H9 (cell line): ENCODE measurements around the gene ZWILCH. TPM values are rescaled to one million over a fixed set of nuclear protein-coding genes. Genes with fewer than 3 reads are reported as not detected.

ENCODE experiments used
- DNase-seq: peaks from one replicate; pipeline ENCODE4 v3.0.0-alpha.2; 2017
- H2AFZ ChIP-seq: one replicate; pipeline ENCODE4 v1.6.1; 2013; ENCODE audit warnings: mild to moderate bottlenecking, low read length, control low read depth, moderate library complexity
- H2AK5ac ChIP-seq: 2 replicates; pipeline ENCODE4 v1.6.1; 2013; ENCODE audit warnings: low read length, control low read depth, mixed read lengths; ENCODE audit not compliant: insufficient read length
- H2BK120ac ChIP-seq: one replicate; pipeline ENCODE4 v1.6.1; 2013; ENCODE audit warnings: low read depth, mild to moderate bottlenecking, low read length, control low read depth, inconsistent platforms; ENCODE audit not compliant: poor library complexity, severe bottlenecking
- H2BK12ac ChIP-seq: 2 replicates; pipeline ENCODE4 v1.6.1; 2013; ENCODE audit warnings: low read length, control low read depth, mixed read lengths, low read depth; ENCODE audit not compliant: insufficient read length
- H2BK15ac ChIP-seq: 2 replicates; pipeline ENCODE4 v1.6.1; 2013; ENCODE audit warnings: low read depth, low read length, control low read depth
- H2BK20ac ChIP-seq: one replicate; pipeline ENCODE4 v1.6.1; 2013; ENCODE audit warnings: low read depth, mild to moderate bottlenecking, low read length, control low read depth, inconsistent platforms; ENCODE audit not compliant: poor library complexity, severe bottlenecking
- H2BK5ac ChIP-seq: 2 replicates; pipeline ENCODE4 v1.6.1; 2013; ENCODE audit warnings: low read length, control low read depth, mixed read lengths; ENCODE audit not compliant: insufficient read length
- H3K14ac ChIP-seq: 2 replicates; pipeline ENCODE4 v1.6.1; 2013; ENCODE audit warnings: low read length, control low read depth; ENCODE audit not compliant: insufficient read depth
- H3K18ac ChIP-seq: 2 replicates; pipeline ENCODE4 v1.6.1; 2013; ENCODE audit warnings: low read depth, mild to moderate bottlenecking, mixed read lengths, low read length, control low read depth; ENCODE audit not compliant: insufficient read length
- H3K23ac ChIP-seq: 2 replicates; pipeline ENCODE4 v1.6.1; 2013; ENCODE audit warnings: low read length, control low read depth, mixed read lengths, low read depth; ENCODE audit not compliant: insufficient read length
- H3K23me2 ChIP-seq: 2 replicates; pipeline ENCODE4 v1.6.1; 2013; ENCODE audit warnings: low read depth, mild to moderate bottlenecking, mixed read lengths, low read length, control low read depth; ENCODE audit not compliant: insufficient read length, poor library complexity, severe bottlenecking
- H3K27ac ChIP-seq: 2 replicates; pipeline ENCODE4 v1.5.1; 2013; ENCODE audit warnings: low read length, control low read depth, mixed read lengths, low read depth; ENCODE audit not compliant: insufficient read length
- H3K27me3 ChIP-seq: 2 replicates; pipeline ENCODE4 v1.6.1; 2013; ENCODE audit warnings: low read length, control low read depth, inconsistent platforms; ENCODE audit not compliant: insufficient read depth
- H3K4ac ChIP-seq: 2 replicates; pipeline ENCODE4 v1.6.1; 2013; ENCODE audit warnings: low read depth, mild to moderate bottlenecking, control low read depth, inconsistent platforms, low read length, moderate library complexity
- H3K4me1 ChIP-seq: 2 replicates; pipeline ENCODE4 v1.6.1; 2013; ENCODE audit warnings: low read length, control low read depth, inconsistent platforms; ENCODE audit not compliant: insufficient read depth
- H3K4me2 ChIP-seq: 2 replicates; pipeline ENCODE4 v1.6.1; 2013; ENCODE audit warnings: low read length, control low read depth, mixed read lengths; ENCODE audit not compliant: insufficient read length, insufficient read depth
- H3K56ac ChIP-seq: 2 replicates; pipeline ENCODE4 v1.6.1; 2013; ENCODE audit warnings: low read depth, mild to moderate bottlenecking, mixed read lengths, low read length, control low read depth; ENCODE audit not compliant: insufficient read length
- H3K79me1 ChIP-seq: 2 replicates; pipeline ENCODE4 v1.6.1; 2013; ENCODE audit warnings: low read depth, mild to moderate bottlenecking, moderate library complexity, low read length, control low read depth, inconsistent platforms; ENCODE audit not compliant: insufficient read depth, poor library complexity, severe bottlenecking
- H3K79me2 ChIP-seq: 2 replicates; pipeline ENCODE4 v1.6.1; 2013; ENCODE audit warnings: low read length, control low read depth, inconsistent platforms; ENCODE audit not compliant: insufficient read depth
- H3K9ac ChIP-seq: 2 replicates; pipeline ENCODE4 v1.6.1; 2013; ENCODE audit warnings: low read length, control low read depth, mixed read lengths; ENCODE audit not compliant: insufficient read length; ENCODE audit errors: extremely low read depth
- H3K9me3 ChIP-seq: one replicate; pipeline ENCODE4 v1.6.1; 2013; ENCODE audit warnings: low read depth, low read length, inconsistent platforms; ENCODE audit not compliant: control insufficient read depth
- H3T11ph ChIP-seq: one replicate; pipeline ENCODE4 v1.6.1; 2013; ENCODE audit warnings: mild to moderate bottlenecking, low read length, control low read depth, inconsistent platforms
- H4K20me1 ChIP-seq: one replicate; pipeline ENCODE4 v1.6.1; 2013; ENCODE audit not compliant: control insufficient read depth, insufficient read length, insufficient read depth
- H4K5ac ChIP-seq: 2 replicates; pipeline ENCODE4 v1.6.1; 2013; ENCODE audit warnings: low read depth, mild to moderate bottlenecking, mixed read lengths, low read length, control low read depth; ENCODE audit not compliant: insufficient read length
- H4K8ac ChIP-seq: replicated peaks from 2 replicates; pipeline ENCODE4 v1.6.1; 2013; ENCODE audit warnings: low read length, control low read depth, mixed read lengths, low read depth; ENCODE audit not compliant: insufficient read length
- H4K91ac ChIP-seq: 2 replicates; pipeline ENCODE4 v1.6.1; 2013; ENCODE audit warnings: low read depth, mild to moderate bottlenecking, moderate library complexity, mixed read lengths, low read length, control low read depth; ENCODE audit not compliant: insufficient read length
- H3K27ac Mint-ChIP-seq, 3 experiments: 2 replicates in 2 of 3; 3 replicates in 1 of 3; pipeline ENCODE4 v1.8.0; 2020 to 2021; ENCODE audit warnings: mixed read lengths in 3 of 3, mild to moderate bottlenecking in 1 of 3, moderate library complexity in 1 of 3
- H3K27me3 Mint-ChIP-seq: 2 replicates; pipeline ENCODE4 v1.8.0; 2021; ENCODE audit warnings: low read depth, mild to moderate bottlenecking, moderate library complexity, mixed read lengths
- H3K36me3 Mint-ChIP-seq, 3 experiments: 2 replicates in 2 of 3; 3 replicates in 1 of 3; pipeline ENCODE4 v1.8.0; 2020 to 2021; ENCODE audit warnings: low read depth in 3 of 3, mixed read lengths in 3 of 3; ENCODE audit not compliant: insufficient read depth in 1 of 3
- H3K4me1 Mint-ChIP-seq, 2 experiments: 2 replicates each; pipeline ENCODE4 v1.8.0; 2020; ENCODE audit warnings: mixed read lengths in 2 of 2
- H3K4me3 Mint-ChIP-seq, 2 experiments: 2 replicates in 1 of 2; 3 replicates in 1 of 2; pipeline ENCODE4 v1.8.0; 2020 to 2021; ENCODE audit warnings: mild to moderate bottlenecking in 2 of 2, mixed read lengths in 2 of 2, moderate library complexity in 1 of 2
- H3K9me3 Mint-ChIP-seq, 2 experiments: 2 replicates in 1 of 2; 3 replicates in 1 of 2; pipeline ENCODE4 v1.8.0; 2020; ENCODE audit warnings: mild to moderate bottlenecking in 2 of 2, mixed read lengths in 2 of 2, moderate library complexity in 1 of 2
- WGBS: extraction: QIAGEN DNeasy Blood & Tissue Kit; methylation state at CpG from one replicate; pipeline ENCODE4 v1.1.7; 2013; ENCODE audit warnings: missing lambda C conversion rate, low lambda C conversion rate, mixed read lengths; ENCODE audit not compliant: insufficient read length; ENCODE audit errors: extremely low coverage; 5-methylcytosine and 5-hydroxymethylcytosine counted together
- total RNA-seq: library from RNA; stranded (reverse); gene quantifications from 2 replicates; pipeline ENCODE4 v1.2.1, GENCODE V29; 2021
- TF ChIP-seq, protein P1 (sequence below): fragments of 200-600 bp; sonication (generic); conservative IDR thresholded peaks from 3 replicates; pipeline ENCODE4 v1.8.0; 2021; ENCODE audit warnings: antibody characterized with exemption, mild to moderate bottlenecking

The ZWILCH gene
- total RNA-seq, 1 experiment from 2014 or later = 47.2 TPM

DNA sequence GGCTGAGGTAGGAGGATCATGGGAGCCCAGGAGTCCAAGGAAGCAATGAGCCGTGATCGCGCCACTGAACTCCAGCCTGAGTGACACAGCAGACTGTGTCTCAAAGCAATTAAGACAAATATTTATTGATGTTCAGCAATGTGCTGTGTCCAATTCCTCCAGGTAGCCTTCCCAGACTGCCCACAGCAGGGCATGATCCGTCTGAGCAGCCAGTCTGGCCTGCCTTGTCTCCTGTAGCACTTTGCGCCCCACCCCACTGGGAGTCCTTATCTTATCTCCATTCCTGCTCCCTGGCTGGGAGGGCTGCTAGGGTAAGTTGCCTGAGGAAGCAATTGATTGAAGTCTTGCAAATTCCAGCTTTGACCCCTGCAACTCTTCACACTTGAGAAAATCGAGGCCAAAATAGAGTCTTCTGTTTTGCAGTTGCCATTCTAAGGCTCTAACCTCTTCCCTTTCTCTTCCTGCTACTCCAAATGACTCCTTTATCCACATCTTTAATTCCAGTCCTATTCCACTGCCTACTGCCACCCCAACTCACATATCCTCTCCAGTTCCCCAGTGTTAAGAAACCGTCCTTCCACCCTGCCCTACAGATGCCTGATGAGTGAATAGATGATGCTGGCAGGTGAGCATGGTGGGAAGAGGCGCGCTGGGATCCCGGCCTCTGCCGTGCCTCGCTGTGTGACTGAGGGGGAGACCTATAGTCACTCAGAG is 87.5 kb downstream of the ZWILCH start:
- H2AK5ac ChIP-seq = no peak overlapping the region
- Mint-ChIP-seq H3K4me1 (peaks cover 13 to 15% of the 10 kb centered on the region in 2 experiments), H3K27me3 (no peaks in the 10 kb centered on the region; the same call in 1 of the 2 replicates), H3K4me3 (no peak overlapping the region), H3K36me3 (no peaks in the 10 kb centered on the region), H3K9me3 (no peaks in the 10 kb centered on the region), H3K27ac (no peak overlapping the region; a peak in 1 of 7 replicates)
- no peaks in the 10 kb centered on the region for H3K4me1 ChIP-seq
- no peak overlapping the region for H2BK12ac ChIP-seq
- H3K27me3 ChIP-seq = no peaks in the 10 kb centered on the region
- no peaks in the 10 kb centered on the region for H3K23me2 ChIP-seq
- H4K91ac ChIP-seq = no peak overlapping the region
- no peak overlapping the region for H3K4ac ChIP-seq
- H3K79me2 ChIP-seq = no peaks in the 10 kb centered on the region
- H3K4me2 ChIP-seq = no peak overlapping the region
- H3K27ac ChIP-seq = no peak overlapping the region
- DNase-seq = no peak
- no peaks in the 10 kb centered on the region for H3K79me1 ChIP-seq
- TF ChIP-seq, protein P1, sequence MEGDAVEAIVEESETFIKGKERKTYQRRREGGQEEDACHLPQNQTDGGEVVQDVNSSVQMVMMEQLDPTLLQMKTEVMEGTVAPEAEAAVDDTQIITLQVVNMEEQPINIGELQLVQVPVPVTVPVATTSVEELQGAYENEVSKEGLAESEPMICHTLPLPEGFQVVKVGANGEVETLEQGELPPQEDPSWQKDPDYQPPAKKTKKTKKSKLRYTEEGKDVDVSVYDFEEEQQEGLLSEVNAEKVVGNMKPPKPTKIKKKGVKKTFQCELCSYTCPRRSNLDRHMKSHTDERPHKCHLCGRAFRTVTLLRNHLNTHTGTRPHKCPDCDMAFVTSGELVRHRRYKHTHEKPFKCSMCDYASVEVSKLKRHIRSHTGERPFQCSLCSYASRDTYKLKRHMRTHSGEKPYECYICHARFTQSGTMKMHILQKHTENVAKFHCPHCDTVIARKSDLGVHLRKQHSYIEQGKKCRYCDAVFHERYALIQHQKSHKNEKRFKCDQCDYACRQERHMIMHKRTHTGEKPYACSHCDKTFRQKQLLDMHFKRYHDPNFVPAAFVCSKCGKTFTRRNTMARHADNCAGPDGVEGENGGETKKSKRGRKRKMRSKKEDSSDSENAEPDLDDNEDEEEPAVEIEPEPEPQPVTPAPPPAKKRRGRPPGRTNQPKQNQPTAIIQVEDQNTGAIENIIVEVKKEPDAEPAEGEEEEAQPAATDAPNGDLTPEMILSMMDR = no peak
- H3K56ac ChIP-seq = no peak overlapping the region
- no peak overlapping the region for H2BK5ac ChIP-seq
- H4K5ac ChIP-seq = no peak overlapping the region
- H2BK20ac ChIP-seq = no peak overlapping the region
- H3K18ac ChIP-seq = no peak overlapping the region
- no peak overlapping the region for H2AFZ ChIP-seq
- no CpG with 5 or more reads among the region's 12 CpGs for WGBS
- no peak overlapping the region for H4K8ac ChIP-seq
- H2BK120ac ChIP-seq = no peak overlapping the region
- H3K14ac ChIP-seq = no peak overlapping the region
- no peaks in the 10 kb centered on the region for H3K9me3 ChIP-seq
- peaks cover 2% of the 10 kb centered on the region for H4K20me1 ChIP-seq
- no peak overlapping the region for H3K9ac ChIP-seq
- no peak overlapping the region for H3K23ac ChIP-seq
- H2BK15ac ChIP-seq = no peak overlapping the region
- H3T11ph ChIP-seq = no peak overlapping the region
